ENCODE measurements around the gene C11orf71.

Gene C11orf71

DNA sequence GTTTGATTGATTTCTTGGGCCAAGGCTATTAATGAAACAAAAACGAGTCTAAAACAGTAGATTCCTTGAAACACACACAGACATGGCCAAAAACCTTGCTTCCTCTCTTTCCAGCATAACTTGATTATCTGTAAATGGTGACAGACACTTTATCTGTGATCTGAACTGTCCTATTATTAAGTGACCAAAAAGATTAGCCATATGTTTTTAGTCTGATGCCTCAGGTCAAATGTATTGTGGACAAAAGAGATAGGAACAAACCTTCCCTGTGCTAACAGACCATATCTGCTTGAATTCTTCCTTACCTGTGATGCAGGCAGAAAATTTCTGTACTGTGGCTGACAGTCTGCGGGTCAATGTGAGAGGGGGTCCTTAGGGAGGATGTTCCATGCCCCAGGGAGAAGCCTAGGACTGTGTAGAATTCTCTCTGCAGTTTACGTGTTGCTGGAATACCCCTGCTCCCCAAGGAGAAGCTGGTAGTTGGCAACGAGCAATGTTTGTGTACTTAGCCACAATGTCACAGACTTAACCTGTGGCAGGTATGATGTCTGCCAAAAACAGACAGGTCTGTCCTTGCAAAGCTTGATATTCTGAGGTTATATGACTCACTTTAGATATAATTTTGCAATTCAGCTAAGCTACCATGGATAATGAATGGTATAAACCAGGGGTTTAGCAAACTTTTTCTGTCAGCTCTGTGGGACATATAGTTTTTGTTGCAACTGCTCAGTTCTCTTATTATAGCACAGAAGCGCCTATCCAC is 31.2 kb downstream of the C11orf71 start:
- TF ChIP-seq, protein P1, sequence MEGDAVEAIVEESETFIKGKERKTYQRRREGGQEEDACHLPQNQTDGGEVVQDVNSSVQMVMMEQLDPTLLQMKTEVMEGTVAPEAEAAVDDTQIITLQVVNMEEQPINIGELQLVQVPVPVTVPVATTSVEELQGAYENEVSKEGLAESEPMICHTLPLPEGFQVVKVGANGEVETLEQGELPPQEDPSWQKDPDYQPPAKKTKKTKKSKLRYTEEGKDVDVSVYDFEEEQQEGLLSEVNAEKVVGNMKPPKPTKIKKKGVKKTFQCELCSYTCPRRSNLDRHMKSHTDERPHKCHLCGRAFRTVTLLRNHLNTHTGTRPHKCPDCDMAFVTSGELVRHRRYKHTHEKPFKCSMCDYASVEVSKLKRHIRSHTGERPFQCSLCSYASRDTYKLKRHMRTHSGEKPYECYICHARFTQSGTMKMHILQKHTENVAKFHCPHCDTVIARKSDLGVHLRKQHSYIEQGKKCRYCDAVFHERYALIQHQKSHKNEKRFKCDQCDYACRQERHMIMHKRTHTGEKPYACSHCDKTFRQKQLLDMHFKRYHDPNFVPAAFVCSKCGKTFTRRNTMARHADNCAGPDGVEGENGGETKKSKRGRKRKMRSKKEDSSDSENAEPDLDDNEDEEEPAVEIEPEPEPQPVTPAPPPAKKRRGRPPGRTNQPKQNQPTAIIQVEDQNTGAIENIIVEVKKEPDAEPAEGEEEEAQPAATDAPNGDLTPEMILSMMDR (IDR thresholded peaks at IDR 0.05), result no peak
- no peak for TF ChIP-seq ZFX (IDR thresholded peaks at IDR 0.05; ENCODE audit: borderline replicate concordance)
- no peak overlapping the region for H3K27ac ChIP-seq

DNA sequence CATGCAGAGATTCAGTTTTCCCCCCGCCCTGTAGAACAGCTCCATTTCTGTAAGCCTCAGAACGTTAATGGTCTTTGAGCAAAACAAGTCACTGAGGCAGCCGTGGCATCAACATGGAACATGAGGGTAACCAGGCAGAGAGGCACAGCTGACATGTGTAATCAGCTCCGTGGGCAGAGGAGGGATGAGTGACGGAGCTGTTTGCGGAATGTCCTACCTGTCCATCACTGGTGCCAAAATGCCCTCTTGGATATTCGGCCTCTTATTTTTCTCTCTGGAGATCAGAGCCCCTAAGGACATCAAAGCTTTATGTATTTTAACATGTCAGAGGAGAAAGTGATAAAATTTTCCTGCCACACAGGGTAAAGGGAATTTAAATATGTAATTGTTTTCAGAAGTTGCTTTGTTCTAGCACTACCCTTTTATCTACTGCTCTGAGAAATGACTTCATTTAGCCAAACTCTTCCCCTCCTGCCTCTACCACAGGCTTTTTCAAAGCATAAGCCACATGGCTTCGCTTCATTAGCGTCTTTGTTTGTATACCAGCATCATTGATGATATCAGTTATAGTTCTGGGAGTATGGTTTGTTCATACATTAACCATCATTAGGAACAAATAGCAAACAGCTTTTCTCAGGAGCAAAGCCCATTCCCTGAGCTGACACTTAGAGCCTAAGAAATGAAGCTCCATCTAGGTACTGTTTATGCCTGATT is 32.9 kb downstream of the C11orf71 start:
- no peak overlapping the region for H3K27ac ChIP-seq
- TF ChIP-seq, protein P1 (IDR thresholded peaks at IDR 0.05), result no peak
- no peak for TF ChIP-seq ZFX (IDR thresholded peaks at IDR 0.05; ENCODE audit: borderline replicate concordance)

DNA sequence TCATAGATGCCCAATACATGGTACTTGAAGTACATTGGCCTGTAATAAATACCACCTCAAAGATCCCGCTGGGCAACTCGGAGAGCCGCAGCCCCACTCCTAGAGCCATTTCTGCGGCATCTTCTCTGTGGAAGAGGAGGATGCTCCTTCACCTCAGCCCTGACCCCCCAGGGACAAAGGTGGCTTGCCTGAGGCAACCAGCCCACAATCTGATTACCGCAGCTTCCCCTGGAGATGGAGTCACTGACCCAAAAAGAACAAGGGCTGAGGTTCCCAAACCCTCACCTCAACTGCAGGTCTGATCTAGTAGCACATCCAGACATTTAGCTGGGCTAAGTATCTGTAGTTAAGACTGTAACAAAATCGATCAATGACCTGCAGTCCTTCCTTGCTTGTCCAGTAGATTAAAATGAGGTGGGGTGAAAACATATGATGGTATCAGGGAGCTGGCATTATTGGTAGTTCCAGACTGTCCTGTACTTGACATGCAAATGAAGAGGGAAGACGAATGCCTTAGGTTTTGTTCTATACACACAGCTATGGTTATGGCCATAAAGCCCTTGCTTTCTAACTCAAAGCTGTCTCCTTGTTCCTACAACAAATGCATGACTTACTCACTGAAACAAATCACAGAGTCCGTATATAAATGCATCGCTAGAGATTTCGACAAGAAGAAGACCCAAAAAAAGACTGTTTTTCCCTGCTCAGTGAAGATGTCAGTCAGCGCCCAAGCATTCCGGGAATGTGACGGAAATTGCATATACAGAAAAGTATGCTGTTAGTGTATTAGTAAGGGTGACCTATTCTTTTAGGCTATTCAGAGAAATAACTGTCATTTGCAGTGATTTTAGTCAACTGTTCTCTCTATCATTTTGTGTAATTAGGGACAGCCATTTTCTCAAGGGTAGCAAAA is 33.7 kb downstream of the C11orf71 start:
- TF ChIP-seq, protein P1 (IDR thresholded peaks at IDR 0.05), result no peak
- no peak for TF ChIP-seq ZFX (IDR thresholded peaks at IDR 0.05; ENCODE audit: borderline replicate concordance)
- no peak overlapping the region for H3K27ac ChIP-seq

DNA sequence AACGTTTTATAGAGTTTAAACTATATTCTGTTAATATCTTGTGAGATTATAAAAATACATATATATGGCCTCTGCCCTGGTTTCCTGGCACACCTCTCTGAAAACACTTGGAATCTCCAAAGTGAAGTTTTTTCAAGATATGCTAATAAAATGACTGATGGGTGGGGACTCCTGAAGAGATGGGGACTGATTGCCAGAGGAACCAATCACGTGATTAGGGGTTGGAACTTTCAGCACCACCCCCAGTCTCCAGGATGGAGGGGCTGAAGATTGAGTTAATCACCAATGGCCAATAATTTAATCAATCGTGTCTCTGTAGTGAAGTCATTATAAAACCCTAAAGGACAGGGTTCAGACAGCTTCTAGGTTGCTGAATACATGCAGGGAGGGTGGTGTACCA is 37.4 kb downstream of the C11orf71 start:
- no peak overlapping the region for H3K27ac ChIP-seq
- TF ChIP-seq, protein P1 (IDR thresholded peaks at IDR 0.05), result no peak
- TF ChIP-seq ZFX (IDR thresholded peaks at IDR 0.05; ENCODE audit: borderline replicate concordance), result no peak

DNA sequence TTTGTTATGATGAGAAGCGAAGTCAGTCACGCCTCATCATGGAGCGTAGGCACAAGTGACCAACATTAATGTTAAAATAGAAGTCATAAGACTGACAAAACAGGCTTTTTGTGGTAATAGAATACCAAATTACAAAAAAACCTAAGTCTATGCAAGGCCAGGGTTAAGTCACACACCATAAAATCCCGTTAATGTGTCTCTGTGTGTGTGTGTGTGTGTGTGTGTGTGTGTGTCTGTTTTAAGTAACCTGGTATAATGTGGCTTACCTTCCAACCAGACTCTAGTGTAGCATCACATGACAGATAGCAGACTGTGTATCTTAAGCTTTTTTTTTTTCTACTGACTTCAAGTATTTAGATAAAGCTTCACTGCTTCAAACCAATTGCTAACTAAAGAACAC is 38.0 kb downstream of the C11orf71 start:
- TF ChIP-seq ZFX (IDR thresholded peaks at IDR 0.05; ENCODE audit: borderline replicate concordance), result no peak
- TF ChIP-seq, protein P1 (IDR thresholded peaks at IDR 0.05), result no peak

DNA sequence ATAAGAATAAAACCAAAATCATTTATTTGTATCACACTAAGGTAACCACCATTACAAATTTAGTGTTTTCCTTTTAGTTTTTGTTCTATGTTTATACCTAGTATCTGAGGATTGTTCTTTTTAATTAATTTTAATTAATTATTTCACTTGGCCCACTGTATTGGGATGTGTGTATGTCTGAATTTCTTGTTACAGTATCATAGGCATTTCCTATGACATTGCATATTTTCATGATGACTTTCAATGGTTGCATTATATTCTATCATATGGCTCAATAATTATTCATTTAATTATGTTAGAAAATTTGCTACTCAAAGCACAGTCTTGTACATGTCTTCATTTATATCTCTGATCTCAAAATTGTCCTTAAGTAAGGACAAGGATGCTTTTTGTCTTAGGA is 41.0 kb downstream of the C11orf71 start:
- TF ChIP-seq, protein P1 (IDR thresholded peaks at IDR 0.05), result no peak
- no peak for TF ChIP-seq ZFX (IDR thresholded peaks at IDR 0.05; ENCODE audit: borderline replicate concordance)
- H3K27ac ChIP-seq, result no peak overlapping the region

More for the DNA sequence above, 38.0 kb downstream of the C11orf71 start:
- no peak overlapping the region for H3K27ac ChIP-seq
